ENCODE measurements around the gene NHERF1. TPM values are rescaled to one million over a fixed set of nuclear protein-coding genes. Genes with fewer than 3 reads are reported as not detected.

Gene NHERF1
- total RNA-seq, 2 experiments from 2014 or later, result 73.2 to 116 TPM

DNA sequence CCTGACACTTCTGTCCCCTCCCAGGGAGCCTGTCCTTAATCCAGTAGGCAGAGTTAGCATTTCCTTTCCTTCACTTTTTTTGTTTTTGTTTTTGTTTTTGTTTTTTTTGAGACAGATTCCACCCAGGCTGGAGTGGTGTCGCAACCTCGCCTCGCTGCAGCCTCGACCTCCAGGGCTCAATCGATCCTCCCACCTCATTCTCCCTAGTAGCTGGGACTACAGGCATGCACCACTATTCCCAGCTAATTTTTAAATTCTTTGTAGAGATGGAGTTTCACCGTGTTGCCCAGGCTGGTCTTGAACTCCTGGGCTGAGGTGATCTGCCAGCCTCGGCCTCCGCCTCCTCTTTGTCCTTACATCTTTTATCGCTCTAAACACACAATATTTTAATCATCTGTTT, 4.0 kb downstream of the NHERF1 start:
- CTCF ChIA-PET (ENCODE audit: unreplicated experiment), result interaction anchor here (0.6 kb wide), 1 partner anchor 65 kb away, joined by 3 read pairs; no protein-coding TSS in a partner anchor
- TF ChIP-seq, protein P1, sequence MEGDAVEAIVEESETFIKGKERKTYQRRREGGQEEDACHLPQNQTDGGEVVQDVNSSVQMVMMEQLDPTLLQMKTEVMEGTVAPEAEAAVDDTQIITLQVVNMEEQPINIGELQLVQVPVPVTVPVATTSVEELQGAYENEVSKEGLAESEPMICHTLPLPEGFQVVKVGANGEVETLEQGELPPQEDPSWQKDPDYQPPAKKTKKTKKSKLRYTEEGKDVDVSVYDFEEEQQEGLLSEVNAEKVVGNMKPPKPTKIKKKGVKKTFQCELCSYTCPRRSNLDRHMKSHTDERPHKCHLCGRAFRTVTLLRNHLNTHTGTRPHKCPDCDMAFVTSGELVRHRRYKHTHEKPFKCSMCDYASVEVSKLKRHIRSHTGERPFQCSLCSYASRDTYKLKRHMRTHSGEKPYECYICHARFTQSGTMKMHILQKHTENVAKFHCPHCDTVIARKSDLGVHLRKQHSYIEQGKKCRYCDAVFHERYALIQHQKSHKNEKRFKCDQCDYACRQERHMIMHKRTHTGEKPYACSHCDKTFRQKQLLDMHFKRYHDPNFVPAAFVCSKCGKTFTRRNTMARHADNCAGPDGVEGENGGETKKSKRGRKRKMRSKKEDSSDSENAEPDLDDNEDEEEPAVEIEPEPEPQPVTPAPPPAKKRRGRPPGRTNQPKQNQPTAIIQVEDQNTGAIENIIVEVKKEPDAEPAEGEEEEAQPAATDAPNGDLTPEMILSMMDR (conservative IDR thresholded peaks at IDR 0.05; ENCODE audit: low read length), result no peak
- TF ChIP-seq EZH2phosphoT487 (IDR thresholded peaks at IDR 0.05; ENCODE audit: borderline replicate concordance, low read depth, low read length), result no peak
- Histone ChIP-seq H3K27ac (ENCODE audit: low read depth, low read length, poor library complexity, severe bottlenecking) (no peak overlapping the region), H3K79me2 (ENCODE audit: insufficient read depth, low read depth, low read length) (peaks cover 31% of the 10 kb centered on the region; the same call in 1 of the 2 replicates), H3K9me3 (ENCODE audit: low read length) (no peaks in the 10 kb centered on the region), H3K4me3 (ENCODE audit: low read depth, low read length, poor library complexity, severe bottlenecking) (no peak overlapping the region), H2AFZ (ENCODE audit: low read length) (no peak overlapping the region), H3K36me3 (ENCODE audit: insufficient read depth, low read length) (peaks cover 27% of the 10 kb centered on the region), H4K20me1 (ENCODE audit: insufficient read depth, low read length) (peaks cover 20% of the 10 kb centered on the region; the same call in 1 of the 2 replicates), H3K4me2 (ENCODE audit: low read length) (no peak overlapping the region), H3K4me1 (ENCODE audit: insufficient read depth, low read length, poor library complexity, severe bottlenecking) (peaks cover 24% of the 10 kb centered on the region), H3K9me2 (ENCODE audit: insufficient read depth, low read length) (no peaks in the 10 kb centered on the region)
- no TSS peak for BruUV-seq (replicated peaks)
- DNase-seq (ENCODE audit: low spot score), result no peak
- intact Hi-C loops (cut with micrococcal nuclease; ENCODE audit: unreplicated experiment), result no loop called here
- POLR2A ChIA-PET, result no interaction called here

DNA sequence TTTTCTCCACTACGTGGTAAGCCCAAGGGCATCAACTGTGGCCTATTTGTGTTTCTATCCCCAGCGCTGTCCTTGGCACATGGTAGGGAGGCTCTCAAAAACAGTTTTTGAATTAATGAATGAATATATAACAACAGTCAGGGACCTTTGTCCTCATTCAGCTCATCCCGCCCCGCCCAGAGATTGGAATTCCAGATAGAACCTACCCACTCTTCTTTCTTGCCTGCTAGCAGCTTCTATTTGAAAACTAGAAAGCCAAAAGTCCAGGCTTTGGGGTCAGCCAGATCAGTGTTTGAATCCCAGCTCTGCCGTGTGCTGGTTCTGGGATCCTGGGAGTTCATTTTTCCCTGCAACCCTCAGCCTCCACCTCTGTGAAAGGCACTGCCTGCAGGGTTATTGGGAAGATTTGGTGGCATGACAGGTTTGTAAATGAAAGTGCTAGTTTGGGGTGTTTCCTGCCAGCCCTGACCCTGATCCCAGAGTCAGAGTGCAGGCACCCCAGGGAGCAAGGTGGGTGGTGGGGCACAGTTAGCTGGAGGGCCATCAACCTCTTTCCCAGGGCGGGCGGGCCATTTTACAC, 4.5 kb downstream of the NHERF1 start:
- BruUV-seq (replicated peaks), result no TSS peak
- Histone ChIP-seq H3K79me2 (ENCODE audit: insufficient read depth, low read depth, low read length) (peaks cover 31% of the 10 kb centered on the region; the same call in 1 of the 2 replicates), H2AFZ (ENCODE audit: low read length) (no peak overlapping the region), H3K9me2 (ENCODE audit: insufficient read depth, low read length) (no peaks in the 10 kb centered on the region), H3K9me3 (ENCODE audit: low read length) (no peaks in the 10 kb centered on the region), H3K27ac (ENCODE audit: low read depth, low read length, poor library complexity, severe bottlenecking) (no peak overlapping the region), H3K4me2 (ENCODE audit: low read length) (no peak overlapping the region), H3K4me3 (ENCODE audit: low read depth, low read length, poor library complexity, severe bottlenecking) (no peak overlapping the region), H4K20me1 (ENCODE audit: insufficient read depth, low read length) (peaks cover 20% of the 10 kb centered on the region; the same call in 1 of the 2 replicates), H3K36me3 (ENCODE audit: insufficient read depth, low read length) (peaks cover 27% of the 10 kb centered on the region), H3K4me1 (ENCODE audit: insufficient read depth, low read length, poor library complexity, severe bottlenecking) (peaks cover 19% of the 10 kb centered on the region)
- intact Hi-C loops (cut with micrococcal nuclease; ENCODE audit: unreplicated experiment), result no loop called here
- TF ChIP-seq, protein P1 (conservative IDR thresholded peaks at IDR 0.05; ENCODE audit: low read length), result no peak
- no peak for TF ChIP-seq EZH2phosphoT487 (IDR thresholded peaks at IDR 0.05; ENCODE audit: borderline replicate concordance, low read depth, low read length)
- no peak for DNase-seq (ENCODE audit: low spot score)
- ChIA-PET CTCF (ENCODE audit: unreplicated experiment) (interaction anchor here (0.6 kb wide), 1 partner anchor 66 kb away, joined by 3 read pairs; no protein-coding TSS in a partner anchor), POLR2A (interaction anchor here (1.3 kb wide), 1 partner anchor 24 kb away, joined by 9 read pairs; the partner anchor contains the start of gene NAT9)

DNA sequence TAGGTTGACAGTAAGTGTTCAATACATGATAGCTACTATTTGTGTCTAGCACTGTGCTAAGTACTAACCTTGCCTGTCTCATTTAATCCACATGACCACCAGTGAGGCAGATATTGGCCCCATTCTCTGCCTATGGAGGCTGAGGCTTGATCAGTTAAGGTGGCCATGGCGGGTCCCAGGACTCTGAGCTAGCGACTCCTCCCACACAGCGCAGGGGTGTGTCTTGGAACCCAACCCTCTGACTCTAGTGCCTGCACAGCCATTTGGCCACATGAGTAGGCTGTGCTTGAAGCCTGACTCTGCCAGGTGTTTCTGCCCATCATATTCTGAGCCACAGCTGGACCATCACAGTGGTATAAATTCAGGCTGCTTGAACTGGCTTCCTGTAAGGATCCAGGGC, 6.4 kb downstream of the NHERF1 start:
- Histone ChIP-seq H3K4me3 (ENCODE audit: low read depth, low read length, poor library complexity, severe bottlenecking) (no peak overlapping the region), H3K27ac (ENCODE audit: low read depth, low read length, poor library complexity, severe bottlenecking) (no peak overlapping the region), H3K79me2 (ENCODE audit: insufficient read depth, low read depth, low read length) (peaks cover 22% of the 10 kb centered on the region; the same call in 1 of the 2 replicates), H3K9me3 (ENCODE audit: low read length) (no peaks in the 10 kb centered on the region), H3K4me1 (ENCODE audit: insufficient read depth, low read length, poor library complexity, severe bottlenecking) (peaks cover 30% of the 10 kb centered on the region), H4K20me1 (ENCODE audit: insufficient read depth, low read length) (peaks cover 14% of the 10 kb centered on the region; the same call in 1 of the 2 replicates), H3K9me2 (ENCODE audit: insufficient read depth, low read length) (no peaks in the 10 kb centered on the region), H3K36me3 (ENCODE audit: insufficient read depth, low read length) (peaks cover 31% of the 10 kb centered on the region), H3K4me2 (ENCODE audit: low read length) (no peak overlapping the region), H2AFZ (ENCODE audit: low read length) (no peak overlapping the region)
- ChIA-PET POLR2A (interaction anchor here (1.1 to 2.0 kb wide), 3 partner anchors 9 to 21 kb away, joined by 4 to 5 read pairs (median 5); partner anchors contain the start of gene NAT9), CTCF (ENCODE audit: unreplicated experiment) (interaction anchor here (1.0 kb wide), 1 partner anchor 22 kb away, joined by 3 read pairs; the partner anchor contains the start of gene NAT9)
- TF ChIP-seq, protein P1 (conservative IDR thresholded peaks at IDR 0.05; ENCODE audit: low read length), result no peak
- TF ChIP-seq EZH2phosphoT487 (IDR thresholded peaks at IDR 0.05; ENCODE audit: borderline replicate concordance, low read depth, low read length), result no peak
- intact Hi-C loops (cut with micrococcal nuclease; ENCODE audit: unreplicated experiment), result no loop called here
- DNase-seq (ENCODE audit: low spot score), result no peak
- no TSS peak for BruUV-seq (replicated peaks)

All from OCI-LY7 (cell line).